Fibroblast of the aortic adventitia (primary cell): ENCODE data around the gene DHX29. TPM values are rescaled to one million over a fixed set of nuclear protein-coding genes. Genes with fewer than 3 reads are reported as not detected.

Experiments used
- DNase-seq: peaks from one replicate; pipeline ENCODE4 v3.0.0-alpha.2; 2010; ENCODE audit warnings: low read depth
- H3K4me3 ChIP-seq: 2 replicates; pipeline ENCODE4 v1.5.1; 2011; ENCODE audit warnings: low read depth, mild to moderate bottlenecking, control low read depth, low read length, moderate library complexity
- CTCF ChIP-seq: IDR thresholded peaks from 2 replicates; pipeline ENCODE4 v1.5.1; 2011; ENCODE audit warnings: mild to moderate bottlenecking, low read length, control low read depth, inconsistent platforms; ENCODE audit not compliant: insufficient read depth
- total RNA-seq: library from RNA; depleted of rRNA; stranded (reverse); fragments of >200 nt; gene quantifications from 2 replicates; pipeline ENCODE4 v1.2.3, GENCODE V29; 2012; ENCODE audit warnings: low replicate concordance

Gene DHX29
- total RNA-seq, 1 donor: 53.4 TPM

GRCh38 chr5:55230086-55230629 lies 77.3 kb downstream of the DHX29 start:
- no peak for DNase-seq
- no peak overlapping the region for H3K4me3 ChIP-seq
- no peak for TF ChIP-seq CTCF

GRCh38 chr5:55227664-55228430 lies 79.6 kb downstream of the DHX29 start:
- peak overlapping the region; percentile 48 for H3K4me3 ChIP-seq
- TF ChIP-seq CTCF: no peak
- DNase-seq: no peak

- peak; percentile 16 for TF ChIP-seq CTCF
- DNase-seq: no peak
- H3K4me3 ChIP-seq: peak within 1 kb of the TSS; percentile 48
These were observed 80.4 kb downstream of the DHX29 start, which contains the start of gene MCIDAS for GRCh38 chr5:55226934-55227663. Gene MCIDAS, minus strand, starts transcription at chr5:55227315. Its CDS starts 177 bp downstream, at chr5:55227138.

- peak overlapping the region; percentile 9 for H3K4me3 ChIP-seq
- peak; percentile 50 for TF ChIP-seq CTCF
- peak; percentile 25 for DNase-seq
These were observed 81.2 kb downstream of the DHX29 start for GRCh38 chr5:55226027-55226933.

- no peak for TF ChIP-seq CTCF
- no peak for DNase-seq
- H3K4me3 ChIP-seq: no peak overlapping the region
These were observed 82.1 kb downstream of the DHX29 start for GRCh38 chr5:55225346-55225745.

DNA sequence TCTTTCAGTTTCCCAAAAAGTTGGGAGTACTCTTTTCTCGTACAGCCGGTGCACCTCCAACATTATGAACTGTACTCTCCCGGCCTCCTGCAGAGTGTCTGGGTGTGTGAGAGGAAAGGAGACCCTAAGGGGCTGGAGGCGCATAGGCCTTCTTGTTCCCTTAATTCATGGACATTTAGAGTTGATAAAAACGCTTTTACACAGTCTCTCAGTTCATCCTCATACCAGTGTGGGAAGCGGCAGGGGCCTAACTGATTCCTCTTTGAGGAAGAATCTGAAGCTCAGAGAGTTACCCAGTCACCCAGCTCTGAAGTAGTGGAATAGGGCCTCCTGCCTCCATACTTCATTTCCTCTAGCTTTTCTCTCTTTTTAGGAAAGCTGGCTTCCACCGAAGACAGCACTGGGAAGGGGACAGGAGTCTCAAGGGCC lies 83.7 kb downstream of the DHX29 start:
- DNase-seq: no peak
- no peak for TF ChIP-seq CTCF

More for the DNA sequence above, 83.7 kb downstream of the DHX29 start:
- H3K4me3 ChIP-seq: no peak overlapping the region
